Measurements from ENCODE around the gene SCAMP2.
A peak's percentile ranks its signal among the peaks of the same experiment; 100 is the strongest.

GRCh38 chr15:74835312-74835823, 37.8 kb downstream of the SCAMP2 start:
- TF ChIP-seq CTCF (IDR thresholded peaks at IDR 0.05): peak; percentile 65 to 80 (median 76)
- TF ChIP-seq POLR2A (IDR thresholded peaks at IDR 0.05): no peak
- TF ChIP-seq POLR2AphosphoS5 (IDR thresholded peaks at IDR 0.05): no peak
